OCI-LY1 (cell line): ENCODE measurements around the gene CDH4.

ENCODE experiments used
- H2AFZ ChIP-seq: fragments of 200-600 bp; sonication (generic), shearing (Covaris generic); 2 replicates; pipeline ENCODE4 v1.6.0; 2014; ENCODE audit warnings: antibody characterized with exemption, mild to moderate bottlenecking, low read length
- H3F3A ChIP-seq: fragments of 200-600 bp; sonication (generic), shearing (Covaris generic); 2 replicates; pipeline ENCODE4 v1.6.0; 2014; ENCODE audit warnings: mild to moderate bottlenecking, antibody characterized with exemption, low read length, moderate library complexity; ENCODE audit not compliant: insufficient read depth
- H3K27ac ChIP-seq: fragments of 200-600 bp; sonication (generic); 2 replicates; pipeline ENCODE4 v1.5.1; 2014; ENCODE audit warnings: low read length, mixed run types, mild to moderate bottlenecking, low read depth; ENCODE audit not compliant: poor library complexity, severe bottlenecking
- H3K27me3 ChIP-seq: fragments of 200-600 bp; sonication (generic); 2 replicates; pipeline ENCODE4 v1.6.0; 2014; ENCODE audit warnings: antibody characterized with exemption, mild to moderate bottlenecking, low read length, moderate library complexity; ENCODE audit not compliant: insufficient read depth
- H3K36me3 ChIP-seq: fragments of 200-600 bp; sonication (generic); 2 replicates; pipeline ENCODE4 v1.6.1; 2014; ENCODE audit warnings: mild to moderate bottlenecking, antibody characterized with exemption, low read length, moderate library complexity, mixed read lengths; ENCODE audit not compliant: insufficient read depth
- H3K4me1 ChIP-seq: fragments of 200-600 bp; sonication (generic); 2 replicates; pipeline ENCODE4 v1.5.1; 2014; ENCODE audit warnings: mild to moderate bottlenecking, low read length, moderate library complexity; ENCODE audit not compliant: insufficient read depth, severe bottlenecking
- H3K4me2 ChIP-seq: fragments of 200-600 bp; sonication (generic), shearing (Covaris generic); 2 replicates; pipeline ENCODE4 v1.6.1; 2014; ENCODE audit warnings: low read length
- H3K4me3 ChIP-seq: fragments of 200-600 bp; sonication (generic); 2 replicates; pipeline ENCODE4 v1.5.1; 2014; ENCODE audit warnings: low read length, low read depth, mild to moderate bottlenecking, mixed read lengths; ENCODE audit not compliant: poor library complexity, severe bottlenecking
- H3K79me2 ChIP-seq: fragments of 200-600 bp; shearing (Covaris generic); 2 replicates; pipeline ENCODE4 v1.6.1; 2016; ENCODE audit warnings: mixed run types, low read length, mixed read lengths; ENCODE audit not compliant: insufficient read depth
- H3K9ac ChIP-seq: fragments of 200-600 bp; sonication (generic), shearing (Covaris generic); 2 replicates; pipeline ENCODE4 v1.6.1; 2014; ENCODE audit warnings: mild to moderate bottlenecking, low read length, mixed read lengths
- H3K9me2 ChIP-seq: fragments of 200-600 bp; sonication (generic), shearing (Covaris generic); 2 replicates; pipeline ENCODE4 v1.6.1; 2014; ENCODE audit warnings: low read depth, mild to moderate bottlenecking, low read length, mixed read lengths
- H3K9me3 ChIP-seq: fragments of 200-600 bp; shearing (Covaris generic); 2 replicates; pipeline ENCODE4 v1.6.1; 2014; ENCODE audit warnings: low read length, mixed read lengths
- H4K20me1 ChIP-seq: fragments of 200-600 bp; sonication (generic), shearing (Covaris generic); 2 replicates; pipeline ENCODE4 v1.6.0; 2016; ENCODE audit warnings: mild to moderate bottlenecking, low read length; ENCODE audit not compliant: insufficient read depth
- CTCF ChIP-seq: fragments of 200-600 bp; sonication (generic), shearing (Covaris generic); IDR thresholded peaks from 2 replicates; pipeline ENCODE4 v1.5.1; 2017; ENCODE audit warnings: mild to moderate bottlenecking, antibody characterized with exemption, low read length, moderate library complexity, mixed read lengths
- EZH2 ChIP-seq: fragments of 200-600 bp; sonication (generic), shearing (Covaris generic); IDR thresholded peaks from 2 replicates; pipeline ENCODE4 v1.8.0; 2017; ENCODE audit warnings: borderline replicate concordance, mixed run types, mild to moderate bottlenecking, antibody characterized with exemption, low read length, moderate library complexity, mixed read lengths

CDH4 gene

GRCh38 chr20:61449916-61450315, 197.9 kb downstream of the CDH4 start:
- no peaks in the 10 kb centered on the region for H3K36me3 ChIP-seq
- H4K20me1 ChIP-seq, result no peaks in the 10 kb centered on the region
- no peaks in the 10 kb centered on the region for H3F3A ChIP-seq
- no peaks in the 10 kb centered on the region for H3K9me3 ChIP-seq
- no peaks in the 10 kb centered on the region for H3K9me2 ChIP-seq
- H3K4me1 ChIP-seq, result no peaks in the 10 kb centered on the region
- TF ChIP-seq CTCF (no peak), EZH2 (no peak)
- no peaks in the 10 kb centered on the region for H3K79me2 ChIP-seq
- no peak overlapping the region for H2AFZ ChIP-seq
- no peak overlapping the region for H3K4me3 ChIP-seq
- no peak overlapping the region for H3K27ac ChIP-seq
- H3K9ac ChIP-seq, result no peak overlapping the region
- no peaks in the 10 kb centered on the region for H3K27me3 ChIP-seq
- no peak overlapping the region for H3K4me2 ChIP-seq

- H3K9ac ChIP-seq, result no peak overlapping the region
- no peak overlapping the region for H3K4me3 ChIP-seq
- no peaks in the 10 kb centered on the region for H3K9me3 ChIP-seq
- H3K9me2 ChIP-seq, result no peaks in the 10 kb centered on the region
- H4K20me1 ChIP-seq, result no peaks in the 10 kb centered on the region
- TF ChIP-seq CTCF, result no peak
- no peak for TF ChIP-seq EZH2
- H2AFZ ChIP-seq, result no peak overlapping the region
- H3K36me3 ChIP-seq, result no peaks in the 10 kb centered on the region
- H3K27me3 ChIP-seq, result no peaks in the 10 kb centered on the region
- H3K27ac ChIP-seq, result no peak overlapping the region
- H3K4me1 ChIP-seq, result no peaks in the 10 kb centered on the region
- no peaks in the 10 kb centered on the region for H3K79me2 ChIP-seq
- H3K4me2 ChIP-seq, result no peak overlapping the region
- no peaks in the 10 kb centered on the region for H3F3A ChIP-seq
These were observed 198.5 kb downstream of the CDH4 start for GRCh38 chr20:61450549-61450948.

- Histone ChIP-seq H2AFZ (no peak overlapping the region), H3K4me1 (no peaks in the 10 kb centered on the region), H3K9me2 (no peaks in the 10 kb centered on the region), H3K27ac (no peak overlapping the region), H3K9me3 (no peaks in the 10 kb centered on the region), H3K4me3 (no peak overlapping the region), H3K27me3 (no peaks in the 10 kb centered on the region), H3K4me2 (no peak overlapping the region), H3K9ac (no peak overlapping the region), H4K20me1 (no peaks in the 10 kb centered on the region), H3F3A (no peaks in the 10 kb centered on the region), H3K79me2 (no peaks in the 10 kb centered on the region), H3K36me3 (no peaks in the 10 kb centered on the region)
- TF ChIP-seq EZH2 (no peak), CTCF (no peak)
These were observed 198.9 kb downstream of the CDH4 start for GRCh38 chr20:61451009-61451408.
